Naive thymus-derived CD8-positive, alpha-beta T cell (primary cell): Measurements from ENCODE around the gene LRRN4CL. TPM values are rescaled to one million over a fixed set of nuclear protein-coding genes. Genes with fewer than 3 reads are reported as not detected.
"Not testable (repeated sequence)": the region's sequence is repeated elsewhere in the genome, so short reads cannot be mapped to it uniquely, and the experiment has no call there.

Experiments
- ATAC-seq, 2 donors: fragments of 150-1000 bp; cut with Tn5 transposase in 1 of 2; sonication (Bioruptor Pico), chemical (Tn5 transposase) in 1 of 2; 1 replicate in 1 of 2; 2 replicates in 1 of 2; pipeline ENCODE4 v1.10.0; 2021; ENCODE audit warnings: mild to moderate bottlenecking in 2 of 2, moderate library complexity in 2 of 2
- POLR2A ChIA-PET: fragments of 350-600 bp; sonication (Branson Sonifier 250); formaldehyde crosslinking; loops from one replicate; lab custom pipeline; 2021; ENCODE audit warnings: antibody characterized with exemption; lab: Charles Lee
- DNase-seq, 10 donors: peaks; one replicate each; pipeline versions ENCODE4 v3.0.0 to v3.0.0-alpha.2; 2020 to 2022
- H3K27ac Mint-ChIP-seq, 10 donors: one replicate each; pipeline ENCODE4 v1.8.0; 2020 to 2022; ENCODE audit warnings: mild to moderate bottlenecking in 10 of 10, mixed read lengths in 10 of 10, moderate library complexity in 4 of 10, inconsistent platforms in 1 of 10
- H3K27me3 Mint-ChIP-seq, 5 donors: one replicate each; pipeline ENCODE4 v1.8.0; 2021 to 2022; ENCODE audit warnings: mixed read lengths in 5 of 5
- H3K36me3 Mint-ChIP-seq, 3 donors: one replicate each; pipeline ENCODE4 v1.8.0; 2020 to 2022; ENCODE audit warnings: mixed read lengths in 3 of 3, mild to moderate bottlenecking in 2 of 3, inconsistent platforms in 1 of 3
- H3K4me1 Mint-ChIP-seq, 4 donors: one replicate each; pipeline ENCODE4 v1.8.0; 2021 to 2022; ENCODE audit warnings: mixed read lengths in 4 of 4
- H3K4me3 Mint-ChIP-seq, 10 donors: one replicate each; pipeline ENCODE4 v1.8.0; 2020 to 2022; ENCODE audit warnings: mild to moderate bottlenecking in 10 of 10, mixed read lengths in 10 of 10, moderate library complexity in 6 of 10, inconsistent platforms in 1 of 10
- H3K9me3 Mint-ChIP-seq, 9 donors: one replicate each; pipeline ENCODE4 v1.8.0; 2020 to 2022; ENCODE audit warnings: mixed read lengths in 9 of 9, mild to moderate bottlenecking in 3 of 9, inconsistent platforms in 1 of 9, moderate library complexity in 1 of 9
- polyA plus RNA-seq, 3 donors: library from polyadenylated mRNA; unstranded; fragments of 300-500 nt; fragmentation: Illumina TruSeq; gene quantifications; one replicate each; pipeline ENCODE4 v1.2.3, GENCODE V29; 2021
- total RNA-seq, 8 experiments: library from RNA in 2 of 8; stranded (reverse) in 2 of 8; gene quantifications; one replicate each; pipeline ENCODE4 v1.2.3 and lab custom pipeline; 2021 to 2026

LRRN4CL gene
- total and polyA plus RNA-seq, 5 experiments from 2014 or later: 0.36 TPM; not detected in 4

DNA sequence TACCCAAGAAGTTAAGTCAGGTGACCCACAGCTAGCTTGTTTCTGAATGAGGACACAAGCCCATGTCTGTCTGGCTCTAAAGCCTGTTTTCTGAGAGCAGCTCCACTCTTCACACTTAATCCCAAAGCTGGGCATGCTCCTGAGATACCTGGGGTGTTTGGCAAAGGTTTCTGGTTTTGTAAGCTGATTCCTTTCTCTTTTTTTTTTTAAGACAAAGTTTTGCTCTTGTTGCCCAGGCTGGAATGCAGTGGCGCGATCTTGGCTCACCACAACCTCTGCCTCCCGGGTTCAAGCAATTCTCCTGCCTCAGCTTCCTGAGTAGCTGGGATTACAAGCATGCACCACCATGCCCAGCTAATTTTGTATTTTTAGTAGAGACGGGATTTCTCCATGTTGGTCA, 4.3 kb upstream of the LRRN4CL start:
- H3K9me3 Mint-ChIP-seq, H3K4me3 Mint-ChIP-seq, H3K27me3 Mint-ChIP-seq, H3K4me1 Mint-ChIP-seq, ATAC-seq, H3K27ac Mint-ChIP-seq, DNase-seq: not testable (repeated sequence)
- POLR2A ChIA-PET: interaction anchor here (1.3 to 3.7 kb wide), 7 partner anchors 10 to 102 kb away, joined by 3 to 20 read pairs (median 7); partner anchors contain the start of genes C11orf98, CSKMT, LBHD1 and TUT1
- peaks cover 0 to 35% (median 3%) of the 10 kb centered on the region in 3 donors for H3K36me3 Mint-ChIP-seq

GRCh38 chr11:62688491-62688890, 839 bp downstream of the LRRN4CL start:
- peak overlapping the region in 2 of 10 donors; percentile 12 to 24 for H3K27ac Mint-ChIP-seq
- no peak for DNase-seq
- no peak overlapping the region for H3K4me3 Mint-ChIP-seq

DNA sequence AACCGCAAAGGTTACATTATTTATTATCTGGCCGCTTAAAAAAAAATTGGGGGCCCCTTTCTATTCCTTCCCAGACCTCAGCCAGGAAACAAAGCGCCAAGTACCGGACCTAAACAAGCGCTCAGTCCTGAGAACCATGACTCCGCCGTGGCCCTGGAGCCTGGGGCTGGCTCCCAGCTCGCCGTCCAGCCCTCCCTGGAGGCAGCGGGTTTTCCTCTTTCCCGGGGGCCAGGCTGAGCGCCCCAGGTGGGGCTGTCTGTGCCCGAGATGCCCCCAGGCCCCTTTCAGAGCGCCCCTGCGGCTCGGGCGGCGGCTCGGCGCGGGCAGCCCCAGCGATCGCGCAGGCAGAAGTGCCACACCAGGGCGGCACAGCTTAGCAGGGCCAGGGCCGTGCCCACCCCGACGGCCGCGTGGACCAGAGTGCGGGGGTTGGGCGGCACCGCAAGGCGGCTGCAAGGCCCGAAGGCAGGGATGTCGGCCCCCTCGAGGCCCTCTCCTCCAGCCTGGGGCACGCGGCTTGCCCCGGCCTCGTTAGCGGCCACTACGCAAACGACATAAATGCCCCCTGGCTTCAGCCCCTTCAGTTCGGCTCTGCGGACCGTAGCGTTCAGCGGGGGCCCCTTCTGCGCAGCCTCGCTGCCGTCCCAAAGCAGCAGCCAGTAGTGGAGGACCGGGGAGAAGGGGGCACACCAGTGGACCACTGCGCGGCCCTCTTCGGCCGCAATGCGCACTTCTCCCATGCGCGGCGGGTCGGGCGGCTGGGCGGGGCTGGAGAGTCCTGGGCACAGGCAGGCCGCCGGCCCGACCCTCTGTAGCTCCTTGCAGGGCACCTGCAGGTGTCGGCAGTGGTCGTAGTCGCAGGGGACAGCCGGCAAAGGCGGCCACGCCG, 1.6 kb downstream of the LRRN4CL start:
- POLR2A ChIA-PET: interaction anchor here (0.5 to 1.3 kb wide), 5 partner anchors 10 to 167 kb away, joined by 3 to 5 read pairs (median 3); partner anchors contain the start of genes LBHD1 and UQCC3
- ATAC-seq (peak in 1 of 2 donors; percentile 44), DNase-seq (no peak)
- Mint-ChIP-seq H3K36me3 (peaks cover 0 to 26% (median under 1%) of the 10 kb centered on the region in 3 donors), H3K4me1 (no peaks in the 10 kb centered on the region), H3K27ac (no peak overlapping the region), H3K9me3 (no peaks in the 10 kb centered on the region), H3K4me3 (no peak overlapping the region), H3K27me3 (peaks cover 0 to 18% (median 4%) of the 10 kb centered on the region in 5 donors)

More at GRCh38 chr11:62688491-62688890, 839 bp downstream of the LRRN4CL start:
- Mint-ChIP-seq H3K27me3 (peaks cover 0 to 18% (median 4%) of the 10 kb centered on the region in 5 donors), H3K9me3 (no peaks in the 10 kb centered on the region), H3K36me3 (peaks cover 0 to 29% (median 3%) of the 10 kb centered on the region in 3 donors), H3K4me1 (no peaks in the 10 kb centered on the region)
- no peak for ATAC-seq
- POLR2A ChIA-PET: interaction anchor here (0.5 to 1.4 kb wide), 8 partner anchors 9 to 305 kb away, joined by 3 to 5 read pairs (median 3); partner anchors contain the start of genes EEF1G, INTS5, LBHD1 and UQCC3

GRCh38 chr11:62682518-62682917, 6.8 kb downstream of the LRRN4CL start:
- ATAC-seq (no peak), DNase-seq (no peak)
- peaks cover 0 to 11% (median 0%) of the 10 kb centered on the region in 3 donors for H3K36me3 Mint-ChIP-seq
- H3K27ac Mint-ChIP-seq: no peak overlapping the region
- POLR2A ChIA-PET: interaction anchor here (3.6 kb wide), 1 partner anchor 16 kb away, joined by 45 read pairs; the partner anchor contains the start of genes C11orf98 and CSKMT
- no peak overlapping the region for H3K4me3 Mint-ChIP-seq
- peaks cover 0 to 8% (median 2%) of the 10 kb centered on the region in 5 donors for H3K27me3 Mint-ChIP-seq
- peaks cover 10 to 24% (median 22%) of the 10 kb centered on the region in 4 donors for H3K4me1 Mint-ChIP-seq
- H3K9me3 Mint-ChIP-seq: no peaks in the 10 kb centered on the region

DNA sequence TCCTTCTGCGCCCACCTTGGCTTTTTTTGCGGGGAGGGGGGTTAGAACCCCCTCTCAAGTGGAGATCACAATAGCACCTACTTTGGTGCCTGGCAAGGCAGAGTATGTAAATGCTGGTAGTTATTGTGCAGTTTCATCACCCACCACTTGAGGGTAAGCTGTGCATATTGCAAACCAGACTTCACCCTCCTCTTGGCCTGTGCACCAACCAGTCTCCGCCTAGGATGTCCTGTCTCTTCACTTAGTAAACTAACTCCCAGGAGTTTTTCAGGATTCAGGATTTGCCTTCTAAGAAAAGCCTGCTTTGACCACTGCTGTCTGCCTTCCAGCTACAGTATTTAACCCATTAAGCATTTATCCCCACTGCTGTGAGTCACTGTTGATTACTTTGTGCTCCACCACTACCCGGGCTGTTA, 8.5 kb downstream of the LRRN4CL start:
- peak; percentile 70 to 77 for ATAC-seq

DNA sequence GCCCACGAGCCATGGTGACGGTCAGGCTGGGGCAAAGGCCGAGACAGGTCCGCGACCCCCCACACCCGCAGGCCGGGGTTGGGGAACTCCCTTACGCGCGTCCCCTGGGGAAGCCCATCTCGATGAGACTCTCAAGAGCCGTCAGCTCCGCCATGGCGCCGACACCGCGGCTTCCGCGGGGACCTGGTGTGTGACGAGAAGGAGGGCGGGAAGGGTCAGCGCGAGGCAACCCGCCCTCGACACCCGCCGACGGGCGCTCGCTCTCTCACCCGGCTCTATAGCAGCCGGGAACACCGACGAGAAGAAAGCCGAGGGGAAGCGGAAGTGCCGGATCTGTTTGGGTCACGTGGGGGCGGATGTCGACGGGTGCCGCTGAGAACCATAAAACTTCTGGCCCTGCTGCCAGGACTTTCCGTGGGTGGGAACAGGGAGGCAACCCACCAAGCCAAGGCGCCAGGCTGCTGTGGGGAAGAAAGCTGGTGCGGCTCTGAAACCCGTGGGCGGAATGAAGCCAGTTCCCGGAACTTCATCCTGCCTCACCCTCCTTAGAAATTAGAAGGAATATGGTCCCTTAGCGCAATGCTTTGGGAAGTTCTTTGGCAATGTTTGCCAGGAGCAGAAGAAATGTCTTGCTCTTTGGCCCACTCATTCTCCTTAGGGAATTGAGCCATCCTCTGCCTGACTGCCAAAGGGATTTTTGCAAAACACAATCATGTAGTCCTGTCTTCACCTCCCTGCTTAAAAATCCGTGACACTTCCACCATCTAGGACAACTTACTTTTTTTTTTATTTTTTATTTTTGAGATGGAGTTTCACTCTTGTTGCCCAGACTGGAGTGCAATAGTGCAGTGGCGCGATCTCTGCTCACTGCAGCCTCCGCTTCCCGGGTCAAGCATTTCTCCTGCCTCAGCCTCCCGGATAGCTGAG, 10.3 kb downstream of the LRRN4CL start, which contains the start of gene UBXN1:
Gene UBXN1 (minus strand): TSS at position 304 of the 927 bp plus-strand sequence. CDS start 150 bp downstream, at position 154.
- peaks cover 19 to 42% (median 38%) of the 10 kb centered on the region in 4 donors for H3K4me1 Mint-ChIP-seq
- POLR2A ChIA-PET: interaction anchor here (0.6 to 3.3 kb wide), 24 partner anchors 8 to 162 kb away, joined by 3 to 28 read pairs (median 6); partner anchors contain the start of genes B3GAT3, C11orf98, CSKMT and EEF1G
- no peaks in the 10 kb centered on the region for H3K27me3 Mint-ChIP-seq
- peak; percentile 68 to 89 (median 78) for DNase-seq
- ATAC-seq: peak; percentile 84 to 87
- H3K27ac Mint-ChIP-seq: peak within 1 kb of the TSS; percentile 94 to 98 (median 95)
- H3K4me3 Mint-ChIP-seq: peak within 1 kb of the TSS; percentile 86 to 94 (median 90)
- no peaks in the 10 kb centered on the region for H3K9me3 Mint-ChIP-seq
- H3K36me3 Mint-ChIP-seq: peaks cover 0 to 37% (median 4%) of the 10 kb centered on the region in 3 donors

More for the DNA sequence above, 8.5 kb downstream of the LRRN4CL start:
- H3K4me1 Mint-ChIP-seq: peaks cover 17 to 37% (median 34%) of the 10 kb centered on the region in 4 donors
- peak overlapping the region; percentile 36 to 80 (median 63) for H3K4me3 Mint-ChIP-seq
- peak in 8 of 10 donors; percentile 13 to 62 (median 34) for DNase-seq
- H3K9me3 Mint-ChIP-seq: no peaks in the 10 kb centered on the region
- H3K36me3 Mint-ChIP-seq: peaks cover 0 to 27% (median 4%) of the 10 kb centered on the region in 3 donors
- POLR2A ChIA-PET: interaction anchor here (0.5 to 3.6 kb wide), 20 partner anchors 10 to 200 kb away, joined by 3 to 45 read pairs (median 5); partner anchors contain the start of genes B3GAT3, C11orf98, CSKMT and HNRNPUL2
- no peaks in the 10 kb centered on the region for H3K27me3 Mint-ChIP-seq
- peak overlapping the region; percentile 68 to 95 (median 84) for H3K27ac Mint-ChIP-seq

GRCh38 chr11:62678433-62678769, 10.9 kb downstream of the LRRN4CL start:
- H3K4me1 Mint-ChIP-seq: peaks cover 19 to 48% (median 40%) of the 10 kb centered on the region in 4 donors
- no peak for ATAC-seq
- peak overlapping the region; percentile 86 to 94 (median 90) for H3K4me3 Mint-ChIP-seq
- no peak for DNase-seq
- H3K27me3 Mint-ChIP-seq: no peaks in the 10 kb centered on the region
- H3K27ac Mint-ChIP-seq: peak overlapping the region; percentile 94 to 98 (median 95)
- H3K9me3 Mint-ChIP-seq: no peaks in the 10 kb centered on the region
- H3K36me3 Mint-ChIP-seq: peaks cover 0 to 39% (median 4%) of the 10 kb centered on the region in 3 donors
- POLR2A ChIA-PET: interaction anchor here (0.6 to 3.3 kb wide), 13 partner anchors 11 to 163 kb away, joined by 3 to 27 read pairs (median 5); partner anchors contain the start of genes C11orf98, CSKMT, GANAB and HNRNPUL2

GRCh38 chr11:62677714-62678113, 11.6 kb downstream of the LRRN4CL start:
- H3K27me3 Mint-ChIP-seq: no peaks in the 10 kb centered on the region
- H3K4me3 Mint-ChIP-seq: peak overlapping the region; percentile 86 to 94 (median 90)
- POLR2A ChIA-PET: interaction anchor here (0.8 to 5.8 kb wide), 6 partner anchors 11 to 164 kb away, joined by 3 to 59 read pairs (median 4); partner anchors contain the start of genes C11orf98, CSKMT, HNRNPUL2 and INTS5
- peaks cover 0 to 39% (median 4%) of the 10 kb centered on the region in 3 donors for H3K36me3 Mint-ChIP-seq
- ATAC-seq: no peak
- peak overlapping the region; percentile 94 to 98 (median 95) for H3K27ac Mint-ChIP-seq
- no peak for DNase-seq
- H3K4me1 Mint-ChIP-seq: peaks cover 19 to 54% (median 45%) of the 10 kb centered on the region in 4 donors
- no peaks in the 10 kb centered on the region for H3K9me3 Mint-ChIP-seq

DNA sequence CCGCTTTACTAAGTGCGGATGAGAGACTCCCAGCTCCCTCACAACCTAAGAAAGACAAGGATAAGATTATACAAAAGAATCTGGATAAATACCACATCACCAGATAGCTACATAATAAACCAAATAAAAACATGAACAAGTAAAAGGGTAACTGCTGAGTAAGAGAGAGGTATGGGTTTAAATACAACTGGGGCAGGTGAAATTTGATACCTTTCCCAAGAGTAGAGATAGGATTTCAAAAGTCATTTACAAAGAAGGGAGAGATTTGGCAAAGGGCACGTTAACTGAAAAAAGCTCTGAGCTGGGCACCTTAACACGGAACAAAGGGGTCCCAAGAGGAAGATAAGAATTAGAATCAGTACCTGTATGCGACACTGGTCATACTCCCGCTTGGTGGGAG, 12.2 kb downstream of the LRRN4CL start:
- no peak for ATAC-seq
- peak overlapping the region; percentile 67 to 98 (median 88) for H3K27ac Mint-ChIP-seq

DNA sequence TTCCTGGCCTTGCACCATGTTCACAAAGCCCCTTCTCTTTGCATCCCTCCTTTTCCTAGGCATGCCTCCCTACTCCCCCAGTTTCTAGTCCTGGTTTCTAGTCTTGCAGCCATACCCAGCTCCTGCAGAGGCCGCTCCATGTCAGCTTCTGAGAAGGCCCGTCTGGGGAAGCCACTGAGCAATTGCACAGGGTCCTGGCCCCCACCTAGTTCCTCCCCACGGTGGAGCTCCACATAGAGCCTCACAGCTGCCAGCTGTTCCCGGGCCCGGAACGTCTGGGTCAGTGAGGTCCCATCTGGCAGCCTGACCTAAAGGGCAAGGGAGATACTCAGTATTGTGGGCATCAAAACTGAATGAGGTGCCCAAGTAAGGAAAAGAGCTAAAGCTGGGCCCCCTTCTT, 12.6 kb downstream of the LRRN4CL start:
- DNase-seq (no peak), ATAC-seq (no peak)
- peaks cover 0 to 39% (median 4%) of the 10 kb centered on the region in 3 donors for H3K36me3 Mint-ChIP-seq
- no peaks in the 10 kb centered on the region for H3K9me3 Mint-ChIP-seq
- peak overlapping the region in 7 of 10 donors; percentile 60 to 94 (median 91) for H3K4me3 Mint-ChIP-seq
- peaks cover 21 to 62% (median 54%) of the 10 kb centered on the region in 4 donors for H3K4me1 Mint-ChIP-seq
- peak overlapping the region in 9 of 10 donors; percentile 67 to 98 (median 88) for H3K27ac Mint-ChIP-seq
- no peaks in the 10 kb centered on the region for H3K27me3 Mint-ChIP-seq
- POLR2A ChIA-PET: interaction anchor here (0.6 to 5.8 kb wide), 10 partner anchors 10 to 163 kb away, joined by 3 to 59 read pairs (median 4); partner anchors contain the start of genes BSCL2, C11orf98, CSKMT and GNG3

More for the DNA sequence above, 12.2 kb downstream of the LRRN4CL start:
- POLR2A ChIA-PET: interaction anchor here (0.8 to 5.8 kb wide), 9 partner anchors 11 to 164 kb away, joined by 3 to 59 read pairs (median 4); partner anchors contain the start of genes BSCL2, C11orf98, CSKMT and GNG3
- no peak for DNase-seq
- Mint-ChIP-seq H3K4me3 (peak overlapping the region; percentile 23 to 94 (median 88)), H3K4me1 (peaks cover 19 to 59% (median 51%) of the 10 kb centered on the region in 4 donors), H3K27me3 (no peaks in the 10 kb centered on the region), H3K9me3 (no peaks in the 10 kb centered on the region), H3K36me3 (peaks cover 0 to 39% (median 4%) of the 10 kb centered on the region in 3 donors)

- not testable (repeated sequence) for H3K4me3 Mint-ChIP-seq
These were observed 13.9 kb downstream of the LRRN4CL start for GRCh38 chr11:62675415-62675814.

More at GRCh38 chr11:62675415-62675814, 13.9 kb downstream of the LRRN4CL start:
- DNase-seq, ATAC-seq, H3K27ac Mint-ChIP-seq, H3K27me3 Mint-ChIP-seq, H3K9me3 Mint-ChIP-seq: not testable (repeated sequence)
- POLR2A ChIA-PET: interaction anchor here (0.6 to 14.7 kb wide), 4 partner anchors 9 to 175 kb away, joined by 3 to 541 read pairs (median 155); partner anchors contain the start of genes C11orf98, CSKMT, GANAB and INTS5
- peaks cover 26 to 70% (median 59%) of the 10 kb centered on the region in 4 donors for H3K4me1 Mint-ChIP-seq
- H3K36me3 Mint-ChIP-seq: peaks cover 0 to 39% (median 4%) of the 10 kb centered on the region in 3 donors
